ENCODE data around the gene HMCN1.

Gene HMCN1

DNA sequence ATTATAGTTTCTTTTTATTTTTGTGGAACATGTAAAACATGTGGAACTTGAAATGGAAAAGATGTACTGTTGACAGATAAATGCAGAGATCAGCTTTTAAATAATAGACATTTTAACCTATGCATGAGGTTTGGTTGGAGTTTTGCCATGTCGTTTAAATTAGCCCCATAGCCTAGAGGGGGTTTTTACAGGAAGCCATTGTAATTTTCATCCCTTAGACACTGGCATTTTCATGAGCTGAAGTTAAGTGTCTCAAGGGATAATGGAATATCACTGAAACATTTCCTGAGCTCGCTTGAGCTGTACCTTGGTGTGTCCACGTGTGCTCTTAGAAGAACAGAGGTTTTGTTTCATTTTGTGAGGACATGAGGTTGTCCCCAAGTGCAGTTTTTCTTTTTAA lies 54.2 kb downstream of the HMCN1 start:
- H3K27me3 ChIP-seq (ENCODE audit: control insufficient read depth in 1 of 2, insufficient read depth in 1 of 2, low read length in 2 of 2) = no peaks in the 10 kb centered on the region
- no peak overlapping the region for H2BK12ac ChIP-seq (ENCODE audit: low read length in 2 of 2)
- no peak overlapping the region for H2AFZ ChIP-seq (ENCODE audit: low read depth, low read length)
- H3K9ac ChIP-seq (ENCODE audit: low read length) = no peak overlapping the region
- no peak overlapping the region for H3K4ac ChIP-seq (ENCODE audit: low read depth in 1 of 2, low read length in 2 of 2)
- WGBS = 52% methylated on average over 3 of the region's 3 CpGs
- no peak overlapping the region for H2BK15ac ChIP-seq (ENCODE audit: low read depth, poor library complexity, severe bottlenecking)
- H3K23ac ChIP-seq (ENCODE audit: low read length in 2 of 2) = no peak overlapping the region
- H2BK5ac ChIP-seq (ENCODE audit: low read depth, low read length, poor library complexity, severe bottlenecking) = no peak overlapping the region
- H3K36me3 ChIP-seq (ENCODE audit: control insufficient read depth in 1 of 2, insufficient read depth in 2 of 2, low read depth in 1 of 2, low read length in 2 of 2) = peaks cover 0 to 7% of the 10 kb centered on the region in 2 experiments
- peaks cover 13% of the 10 kb centered on the region for H3K79me1 ChIP-seq (replicated peaks; ENCODE audit: low read length, poor library complexity, severe bottlenecking)
- H2BK120ac ChIP-seq (ENCODE audit: low read depth, low read length) = no peak overlapping the region
- no peak overlapping the region for H3K27ac ChIP-seq (ENCODE audit: low read length, poor library complexity, severe bottlenecking)
- H4K91ac ChIP-seq (ENCODE audit: low read length) = no peak overlapping the region
- no peak overlapping the region for H3K4me3 ChIP-seq (ENCODE audit: insufficient read depth in 1 of 2, low read depth in 1 of 2, low read length in 2 of 2)
- H3K4me2 ChIP-seq (ENCODE audit: low read length, poor library complexity, severe bottlenecking) = no peak overlapping the region
- peaks cover 3% of the 10 kb centered on the region for H3K4me1 ChIP-seq (ENCODE audit: control insufficient read depth, insufficient read depth, low read depth, low read length)
- no peak overlapping the region for H4K8ac ChIP-seq (ENCODE audit: low read length)
- no peak overlapping the region for H3K18ac ChIP-seq (ENCODE audit: low read depth in 1 of 2, low read length in 2 of 2)
- no peak for DNase-seq
- H2AK5ac ChIP-seq (ENCODE audit: low read length, severe bottlenecking) = no peak overlapping the region
- no peaks in the 10 kb centered on the region for H3K9me3 ChIP-seq (ENCODE audit: control insufficient read depth, low read length)
- H3K14ac ChIP-seq (ENCODE audit: low read length in 2 of 2) = no peak overlapping the region

DNA sequence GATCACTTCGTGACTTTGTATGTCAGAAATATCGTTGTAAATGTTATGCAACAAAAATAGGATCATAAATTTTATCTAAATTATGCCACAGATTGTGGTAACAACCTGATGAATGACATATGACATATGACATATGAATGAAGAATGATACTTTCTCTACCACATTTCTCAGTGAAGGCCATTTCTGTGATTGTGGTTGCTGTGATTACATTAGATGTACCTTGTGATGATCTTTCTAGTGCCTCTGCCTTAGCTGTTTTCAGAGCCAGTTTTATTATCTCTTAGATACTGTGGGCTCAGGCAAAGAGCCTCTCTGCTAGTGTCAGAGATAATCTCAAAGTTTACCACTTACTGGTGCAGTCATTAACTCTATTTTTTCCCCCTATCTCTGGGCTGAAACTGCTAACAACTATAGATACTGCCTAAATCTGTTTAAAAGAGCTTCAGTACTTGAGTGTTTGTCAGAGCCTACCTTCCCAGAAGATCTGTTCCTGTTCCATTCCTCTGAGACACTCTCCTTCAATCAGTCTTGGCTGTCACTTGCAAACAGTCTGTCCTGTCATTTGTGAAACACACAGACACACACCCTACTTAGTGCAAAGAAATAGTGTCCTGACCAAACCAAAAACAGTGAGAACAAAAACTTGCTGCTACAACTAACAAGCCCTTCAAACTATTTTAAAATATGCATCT lies 55.5 kb downstream of the HMCN1 start:
- H3K4ac ChIP-seq (ENCODE audit: low read depth in 1 of 2, low read length in 2 of 2) = no peak overlapping the region
- no peak overlapping the region for H3K23ac ChIP-seq (ENCODE audit: low read length in 2 of 2)
- H3K4me1 ChIP-seq (ENCODE audit: control insufficient read depth, insufficient read depth, low read depth, low read length) = peaks cover 3% of the 10 kb centered on the region
- no peak overlapping the region for H2AFZ ChIP-seq (ENCODE audit: low read depth, low read length)
- H3K18ac ChIP-seq (ENCODE audit: low read depth in 1 of 2, low read length in 2 of 2) = no peak overlapping the region
- no peak overlapping the region for H3K27ac ChIP-seq (ENCODE audit: low read length, poor library complexity, severe bottlenecking)
- H3K4me3 ChIP-seq (ENCODE audit: insufficient read depth in 1 of 2, low read depth in 1 of 2, low read length in 2 of 2) = no peak overlapping the region
- H4K91ac ChIP-seq (ENCODE audit: low read length) = no peak overlapping the region
- no peak overlapping the region for H2AK5ac ChIP-seq (ENCODE audit: low read length, severe bottlenecking)
- H3K4me2 ChIP-seq (ENCODE audit: low read length, poor library complexity, severe bottlenecking) = no peak overlapping the region
- no peak overlapping the region for H4K8ac ChIP-seq (ENCODE audit: low read length)
- no peak overlapping the region for H2BK15ac ChIP-seq (ENCODE audit: low read depth, poor library complexity, severe bottlenecking)
- H3K14ac ChIP-seq (ENCODE audit: low read length in 2 of 2) = no peak overlapping the region
- H2BK120ac ChIP-seq (ENCODE audit: low read depth, low read length) = no peak overlapping the region
- no peaks in the 10 kb centered on the region for H3K27me3 ChIP-seq (ENCODE audit: control insufficient read depth in 1 of 2, insufficient read depth in 1 of 2, low read length in 2 of 2)
- H2BK12ac ChIP-seq (ENCODE audit: low read length in 2 of 2) = no peak overlapping the region
- no peaks in the 10 kb centered on the region for H3K9me3 ChIP-seq (ENCODE audit: control insufficient read depth, low read length)
- no peak overlapping the region for H2BK5ac ChIP-seq (ENCODE audit: low read depth, low read length, poor library complexity, severe bottlenecking)
- H3K9ac ChIP-seq (ENCODE audit: low read length) = peak overlapping the region; percentile 68
- peaks cover 0 to 7% of the 10 kb centered on the region in 2 experiments for H3K36me3 ChIP-seq (ENCODE audit: control insufficient read depth in 1 of 2, insufficient read depth in 2 of 2, low read depth in 1 of 2, low read length in 2 of 2)
- peak; percentile 20 for DNase-seq
- WGBS = no CpG with 5 or more reads among the region's 2 CpGs
- H3K79me1 ChIP-seq (replicated peaks; ENCODE audit: low read length, poor library complexity, severe bottlenecking) = peaks cover 9% of the 10 kb centered on the region

DNA sequence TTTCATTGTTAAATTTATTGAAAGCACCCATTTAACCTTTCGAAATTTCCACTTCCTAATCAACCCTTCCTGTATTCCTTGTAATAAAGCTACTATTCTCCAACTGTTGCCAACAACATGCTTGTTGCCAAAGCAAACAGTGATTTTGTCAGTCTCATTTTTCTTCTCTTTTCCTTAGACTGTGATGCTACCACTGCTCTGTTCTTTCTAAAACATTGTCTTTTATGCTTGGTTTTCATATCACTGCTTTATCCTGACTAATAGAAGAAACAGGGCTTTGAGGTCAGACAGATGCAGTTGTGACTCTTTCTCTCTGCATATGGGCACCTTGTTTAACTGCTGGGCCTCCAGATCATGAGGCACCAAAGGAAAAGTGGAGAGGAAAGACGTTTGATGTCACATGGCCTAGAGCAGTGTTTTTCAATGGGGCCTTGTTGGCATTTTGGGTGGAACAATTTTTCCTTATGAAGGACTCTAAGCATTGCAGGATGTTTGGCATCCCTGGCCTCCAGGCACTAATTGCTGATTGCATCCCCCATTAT lies 56.1 kb downstream of the HMCN1 start:
- H3K79me1 ChIP-seq (replicated peaks; ENCODE audit: low read length, poor library complexity, severe bottlenecking) = peaks cover 7% of the 10 kb centered on the region
- no peak overlapping the region for H3K4ac ChIP-seq (ENCODE audit: low read depth in 1 of 2, low read length in 2 of 2)
- H3K4me1 ChIP-seq (ENCODE audit: control insufficient read depth, insufficient read depth, low read depth, low read length) = peaks cover 3% of the 10 kb centered on the region
- no peak overlapping the region for H2AK5ac ChIP-seq (ENCODE audit: low read length, severe bottlenecking)
- no peak overlapping the region for H2BK15ac ChIP-seq (ENCODE audit: low read depth, poor library complexity, severe bottlenecking)
- DNase-seq = peak; percentile 66
- no peak overlapping the region for H2AFZ ChIP-seq (ENCODE audit: low read depth, low read length)
- no peak overlapping the region for H3K23ac ChIP-seq (ENCODE audit: low read length in 2 of 2)
- 75% methylated on average over 2 of the region's 2 CpGs for WGBS
- H3K27me3 ChIP-seq (ENCODE audit: control insufficient read depth in 1 of 2, insufficient read depth in 1 of 2, low read length in 2 of 2) = no peaks in the 10 kb centered on the region
- H3K27ac ChIP-seq (ENCODE audit: low read length, poor library complexity, severe bottlenecking) = no peak overlapping the region
- no peak overlapping the region for H4K91ac ChIP-seq (ENCODE audit: low read length)
- peaks cover 0 to 7% of the 10 kb centered on the region in 2 experiments for H3K36me3 ChIP-seq (ENCODE audit: control insufficient read depth in 1 of 2, insufficient read depth in 2 of 2, low read depth in 1 of 2, low read length in 2 of 2)
- H3K9ac ChIP-seq (ENCODE audit: low read length) = peak overlapping the region; percentile 68
- no peak overlapping the region for H2BK120ac ChIP-seq (ENCODE audit: low read depth, low read length)
- no peak overlapping the region for H3K4me3 ChIP-seq (ENCODE audit: insufficient read depth in 1 of 2, low read depth in 1 of 2, low read length in 2 of 2)
- H3K18ac ChIP-seq (ENCODE audit: low read depth in 1 of 2, low read length in 2 of 2) = no peak overlapping the region
- no peaks in the 10 kb centered on the region for H3K9me3 ChIP-seq (ENCODE audit: control insufficient read depth, low read length)
- H4K8ac ChIP-seq (ENCODE audit: low read length) = no peak overlapping the region
- no peak overlapping the region for H3K14ac ChIP-seq (ENCODE audit: low read length in 2 of 2)
- H2BK12ac ChIP-seq (ENCODE audit: low read length in 2 of 2) = no peak overlapping the region
- no peak overlapping the region for H3K4me2 ChIP-seq (ENCODE audit: low read length, poor library complexity, severe bottlenecking)
- no peak overlapping the region for H2BK5ac ChIP-seq (ENCODE audit: low read depth, low read length, poor library complexity, severe bottlenecking)

DNA sequence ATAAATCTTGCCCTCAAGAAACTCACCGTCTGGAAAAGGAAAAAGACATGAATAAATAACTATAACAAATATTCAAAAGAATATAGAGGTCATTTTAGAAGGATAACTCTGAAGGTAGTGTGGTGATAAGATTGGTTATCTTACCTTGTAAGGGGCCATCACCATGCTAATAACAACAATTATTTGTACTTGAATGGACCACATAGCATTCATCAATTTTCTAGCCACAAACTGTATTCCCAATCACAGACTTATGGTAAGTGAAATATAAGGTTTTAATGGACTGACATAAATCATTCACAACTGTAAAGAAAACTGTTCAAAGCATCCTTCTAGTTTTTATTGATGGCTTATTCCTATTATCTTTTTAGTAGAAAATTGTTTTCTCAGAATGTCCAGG lies 57.8 kb downstream of the HMCN1 start:
- Histone ChIP-seq H3K23ac (ENCODE audit: low read length in 2 of 2) (no peak overlapping the region), H2BK12ac (ENCODE audit: low read length in 2 of 2) (no peak overlapping the region), H3K4ac (ENCODE audit: low read depth in 1 of 2, low read length in 2 of 2) (no peak overlapping the region), H2BK5ac (ENCODE audit: low read depth, low read length, poor library complexity, severe bottlenecking) (no peak overlapping the region), H3K4me1 (ENCODE audit: control insufficient read depth, insufficient read depth, low read depth, low read length) (peaks cover 3% of the 10 kb centered on the region), H3K36me3 (ENCODE audit: control insufficient read depth in 1 of 2, insufficient read depth in 2 of 2, low read depth in 1 of 2, low read length in 2 of 2) (peaks cover 0 to 16% of the 10 kb centered on the region in 2 experiments), H3K14ac (ENCODE audit: low read length in 2 of 2) (no peak overlapping the region), H4K91ac (ENCODE audit: low read length) (no peak overlapping the region), H3K4me3 (ENCODE audit: insufficient read depth in 1 of 2, low read depth in 1 of 2, low read length in 2 of 2) (no peak overlapping the region), H4K8ac (ENCODE audit: low read length) (no peak overlapping the region), H3K9me3 (ENCODE audit: control insufficient read depth, low read length) (peaks cover under 1% of the 10 kb centered on the region), H2AFZ (ENCODE audit: low read depth, low read length) (no peak overlapping the region), H2BK120ac (ENCODE audit: low read depth, low read length) (no peak overlapping the region), H3K27me3 (ENCODE audit: control insufficient read depth in 1 of 2, insufficient read depth in 1 of 2, low read length in 2 of 2) (no peaks in the 10 kb centered on the region), H3K79me1 (replicated peaks; ENCODE audit: low read length, poor library complexity, severe bottlenecking) (peaks cover 8% of the 10 kb centered on the region), H3K18ac (ENCODE audit: low read depth in 1 of 2, low read length in 2 of 2) (no peak overlapping the region), H3K9ac (ENCODE audit: low read length) (no peak overlapping the region), H3K4me2 (ENCODE audit: low read length, poor library complexity, severe bottlenecking) (no peak overlapping the region), H2BK15ac (ENCODE audit: low read depth, poor library complexity, severe bottlenecking) (no peak overlapping the region), H2AK5ac (ENCODE audit: low read length, severe bottlenecking) (no peak overlapping the region), H3K27ac (ENCODE audit: low read length, poor library complexity, severe bottlenecking) (no peak overlapping the region)
- DNase-seq = no peak
- WGBS = no CpG with 5 or more reads among the region's 1 CpG
